ENCODE results near the gene OTULINL. TPM values are rescaled to one million over a fixed set of nuclear protein-coding genes. Genes with fewer than 3 reads are reported as not detected.

OTULINL gene
- total RNA-seq, 1 donor, result 0.36 TPM

GRCh38 chr5:14561741-14562140, 19.9 kb upstream of the OTULINL start:
- Histone ChIP-seq H3K27me3 (ENCODE audit: insufficient read depth, low read length) (peaks cover 15% of the 10 kb centered on the region), H3K9me3 (ENCODE audit: low read depth, low read length) (no peaks in the 10 kb centered on the region), H3K36me3 (ENCODE audit: insufficient read depth, low read length) (no peaks in the 10 kb centered on the region), H3K4me2 (ENCODE audit: insufficient read depth, low read length) (no peak overlapping the region), H4K20me1 (ENCODE audit: insufficient read depth, low read length) (no peaks in the 10 kb centered on the region), H3K79me2 (ENCODE audit: insufficient read depth, low read length) (no peaks in the 10 kb centered on the region), H3K27ac (ENCODE audit: low read depth, low read length) (no peak overlapping the region), H2AFZ (ENCODE audit: low read length) (no peak overlapping the region), H3K4me1 (ENCODE audit: insufficient read depth, low read length) (no peaks in the 10 kb centered on the region), H3K4me3 (ENCODE audit: insufficient read depth, low read length) (no peak overlapping the region)
- no peak for DNase-seq (ENCODE audit: insufficient read length, low spot score, missing footprints)
- TF ChIP-seq CTCF (IDR thresholded peaks at IDR 0.05; ENCODE audit: extremely low read depth, low read depth, low read length), result no peak

- Histone ChIP-seq H3K9me3 (ENCODE audit: low read depth, low read length) (no peaks in the 10 kb centered on the region), H3K4me3 (ENCODE audit: insufficient read depth, low read length) (no peak overlapping the region), H2AFZ (ENCODE audit: low read length) (no peak overlapping the region), H3K4me2 (ENCODE audit: insufficient read depth, low read length) (no peak overlapping the region), H3K79me2 (ENCODE audit: insufficient read depth, low read length) (no peaks in the 10 kb centered on the region), H3K27ac (ENCODE audit: low read depth, low read length) (no peak overlapping the region), H4K20me1 (ENCODE audit: insufficient read depth, low read length) (no peaks in the 10 kb centered on the region), H3K4me1 (ENCODE audit: insufficient read depth, low read length) (no peaks in the 10 kb centered on the region), H3K36me3 (ENCODE audit: insufficient read depth, low read length) (no peaks in the 10 kb centered on the region), H3K27me3 (ENCODE audit: insufficient read depth, low read length) (peaks cover 1% of the 10 kb centered on the region)
- no peak for DNase-seq (ENCODE audit: insufficient read length, low spot score, missing footprints)
- TF ChIP-seq CTCF (IDR thresholded peaks at IDR 0.05; ENCODE audit: extremely low read depth, low read depth, low read length), result no peak
Observed at GRCh38 chr5:14568333-14568732, 13.3 kb upstream of the OTULINL start.

GRCh38 chr5:14569948-14570691, 11.5 kb upstream of the OTULINL start:
- H3K4me3 ChIP-seq (ENCODE audit: insufficient read depth, low read length), result no peak overlapping the region
- no peaks in the 10 kb centered on the region for H3K9me3 ChIP-seq (ENCODE audit: low read depth, low read length)
- H3K4me2 ChIP-seq (ENCODE audit: insufficient read depth, low read length), result no peak overlapping the region
- H3K4me1 ChIP-seq (ENCODE audit: insufficient read depth, low read length), result no peaks in the 10 kb centered on the region
- H4K20me1 ChIP-seq (ENCODE audit: insufficient read depth, low read length), result no peaks in the 10 kb centered on the region
- H2AFZ ChIP-seq (ENCODE audit: low read length), result no peak overlapping the region
- no peaks in the 10 kb centered on the region for H3K79me2 ChIP-seq (ENCODE audit: insufficient read depth, low read length)
- H3K27me3 ChIP-seq (ENCODE audit: insufficient read depth, low read length), result no peaks in the 10 kb centered on the region
- no peak overlapping the region for H3K27ac ChIP-seq (ENCODE audit: low read depth, low read length)
- no peaks in the 10 kb centered on the region for H3K36me3 ChIP-seq (ENCODE audit: insufficient read depth, low read length)
- no peak for TF ChIP-seq CTCF (IDR thresholded peaks at IDR 0.05; ENCODE audit: extremely low read depth, low read depth, low read length)
- DNase-seq (ENCODE audit: insufficient read length, low spot score, missing footprints), result no peak

GRCh38 chr5:14571901-14572300, 9.7 kb upstream of the OTULINL start:
- Histone ChIP-seq H3K4me2 (ENCODE audit: insufficient read depth, low read length) (no peak overlapping the region), H4K20me1 (ENCODE audit: insufficient read depth, low read length) (no peaks in the 10 kb centered on the region), H3K4me3 (ENCODE audit: insufficient read depth, low read length) (no peak overlapping the region), H3K27me3 (ENCODE audit: insufficient read depth, low read length) (no peaks in the 10 kb centered on the region), H3K36me3 (ENCODE audit: insufficient read depth, low read length) (no peaks in the 10 kb centered on the region), H3K79me2 (ENCODE audit: insufficient read depth, low read length) (no peaks in the 10 kb centered on the region), H2AFZ (ENCODE audit: low read length) (no peak overlapping the region), H3K27ac (ENCODE audit: low read depth, low read length) (no peak overlapping the region), H3K9me3 (ENCODE audit: low read depth, low read length) (no peaks in the 10 kb centered on the region), H3K4me1 (ENCODE audit: insufficient read depth, low read length) (no peaks in the 10 kb centered on the region)
- TF ChIP-seq CTCF (IDR thresholded peaks at IDR 0.05; ENCODE audit: extremely low read depth, low read depth, low read length), result no peak
- no peak for DNase-seq (ENCODE audit: insufficient read length, low spot score, missing footprints)
